ENCODE data around the gene SPATA25.
A peak's percentile ranks its signal among the peaks of the same experiment; 100 is the strongest.
"Not testable (repeated sequence)": the region's sequence is repeated elsewhere in the genome, so short reads cannot be mapped to it uniquely, and the experiment has no call there.

The SPATA25 gene, protein sequence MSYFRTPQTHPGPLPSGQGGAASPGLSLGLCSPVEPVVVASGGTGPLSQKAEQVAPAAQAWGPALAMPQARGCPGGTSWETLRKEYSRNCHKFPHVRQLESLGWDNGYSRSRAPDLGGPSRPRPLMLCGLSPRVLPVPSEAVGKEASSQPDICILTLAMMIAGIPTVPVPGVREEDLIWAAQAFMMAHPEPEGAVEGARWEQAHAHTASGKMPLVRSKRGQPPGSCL
- 0.12 to 1.3 (median 0.71) reads per million in 4 donors for total RNA-seq

DNA sequence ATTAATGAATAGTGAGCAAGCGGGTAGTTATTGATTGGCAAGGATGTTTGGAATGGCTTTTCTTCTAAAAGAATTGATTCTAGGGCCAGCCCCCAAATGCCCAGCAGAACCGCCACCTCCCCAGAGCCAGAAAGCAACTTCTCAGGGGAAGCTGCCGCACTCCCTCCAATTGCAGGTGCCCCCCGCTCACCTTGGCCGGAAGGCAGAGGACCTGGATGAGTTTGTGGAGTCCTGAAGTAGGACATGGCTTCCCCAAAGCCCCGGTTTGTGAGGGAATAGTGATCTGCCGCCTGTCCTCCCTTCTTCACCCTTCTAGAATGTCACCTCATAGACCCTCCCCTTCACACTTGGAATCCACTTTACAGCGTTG is at the start of gene SPATA25:
SPATA25 (minus strand) TSS at position 277 of the 370 bp plus-strand sequence; CDS start at position 245, 32 bp downstream.
- DNase-seq, result no peak

- DNase-seq, result no peak
Observed at GRCh38 chr20:45935416-45936046, 48.1 kb upstream of the SPATA25 start.

GRCh38 chr20:45934586-45935415 is 47.4 kb upstream of the SPATA25 start, which contains the start of gene PCIF1:
PCIF1 (plus strand) TSS chr20:45934683; CDS start chr20:45939000, 4,317 bp downstream.
- peak; percentile 94 to 98 (median 97) for DNase-seq

GRCh38 chr20:45934046-45934585 is 46.7 kb upstream of the SPATA25 start:
- DNase-seq, result peak; percentile 29 to 62 (median 40)

DNA sequence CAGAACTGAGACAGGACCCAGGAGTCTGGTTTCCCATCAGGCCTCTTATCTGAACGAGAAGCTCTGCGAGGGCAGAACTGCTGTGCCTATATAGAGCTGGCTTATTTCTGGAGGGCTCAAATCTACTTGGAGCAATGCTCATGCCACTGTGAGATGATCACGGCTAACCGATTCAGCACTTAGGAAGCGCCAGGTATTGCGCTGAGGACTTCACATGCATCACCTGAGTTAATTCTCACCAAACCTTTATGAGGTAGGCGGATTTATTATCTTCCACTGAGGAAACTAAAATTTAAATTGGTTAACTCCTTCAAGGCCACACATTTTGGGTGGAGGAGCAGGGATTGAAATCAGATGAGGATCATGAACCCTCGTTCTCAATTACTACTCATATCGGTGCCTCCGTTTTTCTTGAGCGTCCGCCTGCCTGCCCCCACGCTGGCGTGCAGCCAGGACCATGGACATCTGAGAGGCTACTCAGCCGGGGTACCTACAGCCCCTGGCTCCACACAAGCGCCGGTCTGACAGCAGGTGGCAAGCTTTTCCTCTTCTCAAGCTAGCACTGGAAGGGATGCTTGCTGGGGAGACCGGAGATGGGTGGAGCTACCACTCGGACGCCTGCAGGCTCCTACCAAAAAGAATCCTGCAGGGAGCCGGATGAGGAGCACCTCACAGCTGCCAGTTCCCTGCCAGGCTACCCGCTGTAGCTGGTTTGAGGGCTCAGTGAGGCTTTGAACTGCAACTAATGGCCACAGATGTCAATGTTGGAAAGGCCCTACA is 46.0 kb upstream of the SPATA25 start:
- DNase-seq, result peak; percentile 23 to 78 (median 44)

DNA sequence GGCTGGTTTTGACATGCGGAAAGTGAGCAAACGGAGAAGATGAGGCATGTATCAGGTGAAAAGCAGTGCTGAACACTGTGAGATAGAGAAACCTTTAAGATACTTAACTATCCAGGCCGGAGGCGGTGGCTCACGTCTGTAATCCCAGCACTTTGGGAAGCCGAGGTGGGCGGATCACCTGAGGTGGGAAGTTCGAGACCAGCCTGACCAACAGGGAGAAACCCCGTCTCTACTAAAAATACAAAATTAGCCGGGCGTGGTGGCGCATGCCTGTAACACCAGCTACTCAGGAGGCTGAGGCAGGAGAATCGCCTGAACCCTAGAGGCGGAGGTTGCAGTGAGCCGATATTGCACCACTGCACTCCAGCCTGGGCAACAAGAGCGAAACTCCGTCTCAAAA is 44.3 kb upstream of the SPATA25 start:
- not testable (repeated sequence) for DNase-seq

DNA sequence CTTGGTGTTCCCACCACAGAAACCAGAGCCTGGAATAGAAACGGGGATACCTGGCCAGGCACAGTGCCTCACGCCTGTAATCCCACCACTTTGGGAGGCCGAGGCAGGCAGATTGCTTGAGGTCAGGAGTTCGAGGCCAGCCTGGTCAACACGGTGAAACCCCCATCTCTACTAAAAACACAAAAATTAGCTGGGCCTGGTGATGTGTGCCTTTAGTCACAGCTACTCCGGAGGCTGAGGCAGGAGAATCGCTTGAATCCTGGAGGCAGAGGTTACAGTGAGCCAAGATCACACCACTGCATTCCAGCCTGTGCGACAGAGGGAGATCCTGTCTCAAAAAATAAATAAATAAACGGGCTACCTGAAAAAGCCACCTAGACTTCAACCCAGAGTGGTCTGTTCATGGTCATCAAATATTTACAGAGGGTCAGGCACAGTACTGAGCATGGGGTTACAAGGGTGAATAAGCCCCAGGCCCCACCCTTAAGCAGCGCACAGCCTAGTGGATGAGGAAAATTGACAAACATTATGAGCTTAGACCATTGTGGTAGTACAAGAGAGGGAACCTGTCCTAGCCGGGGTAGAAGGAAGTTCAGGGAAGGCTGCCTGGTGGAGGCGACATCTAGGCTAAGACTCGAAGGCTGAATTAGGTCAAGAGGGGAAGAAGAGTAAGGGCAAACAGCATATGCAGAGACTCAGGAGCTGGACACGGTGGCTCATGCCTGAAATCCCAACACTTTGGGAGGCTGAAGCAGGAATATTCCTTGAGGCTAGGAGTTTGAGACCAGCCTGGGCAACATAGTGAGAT is 39.9 kb upstream of the SPATA25 start:
- DNase-seq, result no peak

DNA sequence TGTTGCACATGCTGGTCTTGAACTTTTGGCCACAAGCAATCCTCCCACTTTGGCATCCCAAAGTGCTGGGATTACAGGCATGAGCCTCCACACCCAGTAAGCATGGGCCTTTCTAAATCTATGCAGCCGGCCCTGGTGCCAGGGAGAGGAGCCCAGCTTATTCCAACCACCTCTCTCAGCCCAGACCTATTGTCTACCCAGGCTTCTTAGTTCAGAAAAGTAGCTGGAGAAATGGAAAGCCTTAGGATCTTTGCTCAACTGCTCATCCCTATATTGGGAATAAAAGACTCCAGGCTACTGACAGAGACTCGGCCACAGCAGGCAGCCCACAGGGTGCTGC is 39.3 kb upstream of the SPATA25 start:
- DNase-seq, result no peak

GRCh38 chr20:45925821-45926506 is 38.5 kb upstream of the SPATA25 start:
- DNase-seq, result no peak

GRCh38 chr20:45924391-45925261 is 37.2 kb upstream of the SPATA25 start:
- no peak for DNase-seq

- DNase-seq, result no peak
Observed at GRCh38 chr20:45921337-45922189, 34.1 kb upstream of the SPATA25 start.

- DNase-seq, result no peak
Observed at GRCh38 chr20:45920462-45921336, 33.3 kb upstream of the SPATA25 start.

GRCh38 chr20:45919542-45920399 is 32.3 kb upstream of the SPATA25 start:
- no peak for DNase-seq

- DNase-seq, result no peak
Observed at GRCh38 chr20:45918779-45919537, 31.5 kb upstream of the SPATA25 start.

- no peak for DNase-seq
Observed at GRCh38 chr20:45918182-45918737, 30.8 kb upstream of the SPATA25 start.

GRCh38 chr20:45917790-45918141 is 30.3 kb upstream of the SPATA25 start:
- no peak for DNase-seq

All from T-helper 1 cell (primary cell).